Activated T-cell treated with anti-CD3 and anti-CD28 coated beads for 48 hours (primary cell): ENCODE results near the gene AP2A2.
"Not testable (repeated sequence)": the region's sequence is repeated elsewhere in the genome, so short reads cannot be mapped to it uniquely, and the experiment has no call there.

Experiments
- DNase-seq: peaks from one replicate; pipeline ENCODE4 v3.0.0-alpha.2; 2020; ENCODE audit warnings: low read depth

AP2A2 gene

GRCh38 chr11:1015826-1016545 is 90.3 kb downstream of the AP2A2 start:
- DNase-seq: no peak

GRCh38 chr11:1016610-1017126 is 91.0 kb downstream of the AP2A2 start:
- not testable (repeated sequence) for DNase-seq

- no peak for DNase-seq
Measured at GRCh38 chr11:1017269-1018005, 91.8 kb downstream of the AP2A2 start.

DNA sequence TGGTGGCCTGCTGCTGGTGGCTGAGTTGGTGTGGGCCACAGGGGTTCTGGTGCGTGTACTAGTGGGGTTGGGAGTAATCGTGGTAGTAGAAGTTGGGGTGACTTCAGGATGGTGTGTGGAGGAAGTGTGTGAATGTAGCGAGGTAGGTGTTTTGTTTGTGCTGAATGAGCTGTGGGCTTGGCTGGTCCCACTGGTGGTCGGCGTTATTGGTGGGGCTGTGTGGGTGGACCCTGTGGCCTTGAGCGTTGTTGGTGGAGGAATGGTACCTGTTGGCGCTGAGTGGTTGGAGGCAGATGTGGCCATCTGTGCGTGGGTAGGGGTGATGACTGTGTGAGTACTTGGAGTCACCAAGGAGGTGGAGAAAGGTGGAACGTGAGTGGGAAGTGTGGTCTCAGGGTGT is 92.4 kb downstream of the AP2A2 start:
- no peak for DNase-seq

- no peak for DNase-seq
Measured at GRCh38 chr11:1019321-1019910, 93.7 kb downstream of the AP2A2 start.

- DNase-seq: no peak
Measured at GRCh38 chr11:1020211-1020905, 94.7 kb downstream of the AP2A2 start.

DNA sequence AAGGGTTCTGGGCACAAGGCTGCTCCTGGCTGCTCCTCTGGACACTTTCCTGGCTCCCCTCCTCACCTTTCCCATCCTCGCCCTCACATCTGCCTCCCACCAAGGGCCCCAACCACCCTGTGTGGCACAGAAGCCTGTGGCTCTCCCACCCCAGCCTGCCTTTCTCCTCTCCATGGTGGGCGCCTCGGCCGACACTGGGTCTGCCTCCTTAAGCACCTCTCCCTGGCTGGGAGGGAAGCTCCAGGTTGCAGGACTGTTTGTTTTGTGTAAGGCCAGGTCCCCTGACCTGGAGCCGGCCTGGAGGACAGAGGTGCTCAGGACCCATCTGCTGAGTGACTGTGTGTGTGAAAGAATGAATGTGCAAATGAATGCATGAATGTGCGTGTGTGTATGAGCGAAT is 96.7 kb downstream of the AP2A2 start:
- no peak for DNase-seq

- no peak for DNase-seq
Measured at GRCh38 chr11:1022908-1023810, 97.5 kb downstream of the AP2A2 start.

DNA sequence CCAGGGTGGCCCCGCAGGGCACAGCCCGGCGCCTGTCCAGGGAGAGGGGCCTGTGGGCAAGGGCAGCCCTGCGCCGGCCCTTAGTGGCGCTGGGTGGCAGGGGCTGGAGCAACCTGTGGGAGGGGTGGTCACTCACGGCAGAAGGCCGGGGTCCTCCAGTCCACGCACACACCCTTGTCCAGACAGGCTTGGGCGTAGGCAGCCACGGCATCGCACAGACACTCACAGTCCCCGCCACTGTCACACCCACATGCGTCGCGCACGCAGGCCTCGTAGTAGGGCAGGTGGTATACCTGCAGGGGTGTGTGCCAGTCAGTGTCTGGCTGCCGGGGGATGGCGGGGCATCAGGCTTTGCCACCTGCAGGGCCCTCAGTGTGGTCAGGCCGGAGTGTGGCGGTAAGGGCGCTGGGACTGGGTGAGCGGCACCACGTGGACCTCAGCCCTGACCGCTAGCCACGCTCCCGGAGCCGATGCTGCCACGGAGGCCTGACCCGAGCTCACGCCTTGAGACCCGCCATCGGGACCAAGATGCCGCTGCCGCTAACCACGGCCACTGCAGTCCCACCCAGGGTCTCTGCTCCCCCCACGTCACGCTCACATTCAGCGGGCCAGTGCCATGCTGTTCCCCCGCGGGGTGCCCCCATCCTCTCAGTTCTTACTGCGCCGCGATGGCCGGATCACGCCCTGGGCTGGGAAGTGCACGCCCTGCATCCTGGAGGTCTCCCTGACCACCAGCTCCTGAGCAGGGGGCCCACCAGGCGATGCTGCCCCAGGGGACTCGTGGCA is 98.3 kb downstream of the AP2A2 start:
- DNase-seq: no peak

GRCh38 chr11:1024597-1025409 is 99.1 kb downstream of the AP2A2 start:
- no peak for DNase-seq

GRCh38 chr11:1025410-1026162 is 99.9 kb downstream of the AP2A2 start:
- DNase-seq: no peak

- no peak for DNase-seq
Measured at GRCh38 chr11:1026163-1026450, 100.4 kb downstream of the AP2A2 start.

DNA sequence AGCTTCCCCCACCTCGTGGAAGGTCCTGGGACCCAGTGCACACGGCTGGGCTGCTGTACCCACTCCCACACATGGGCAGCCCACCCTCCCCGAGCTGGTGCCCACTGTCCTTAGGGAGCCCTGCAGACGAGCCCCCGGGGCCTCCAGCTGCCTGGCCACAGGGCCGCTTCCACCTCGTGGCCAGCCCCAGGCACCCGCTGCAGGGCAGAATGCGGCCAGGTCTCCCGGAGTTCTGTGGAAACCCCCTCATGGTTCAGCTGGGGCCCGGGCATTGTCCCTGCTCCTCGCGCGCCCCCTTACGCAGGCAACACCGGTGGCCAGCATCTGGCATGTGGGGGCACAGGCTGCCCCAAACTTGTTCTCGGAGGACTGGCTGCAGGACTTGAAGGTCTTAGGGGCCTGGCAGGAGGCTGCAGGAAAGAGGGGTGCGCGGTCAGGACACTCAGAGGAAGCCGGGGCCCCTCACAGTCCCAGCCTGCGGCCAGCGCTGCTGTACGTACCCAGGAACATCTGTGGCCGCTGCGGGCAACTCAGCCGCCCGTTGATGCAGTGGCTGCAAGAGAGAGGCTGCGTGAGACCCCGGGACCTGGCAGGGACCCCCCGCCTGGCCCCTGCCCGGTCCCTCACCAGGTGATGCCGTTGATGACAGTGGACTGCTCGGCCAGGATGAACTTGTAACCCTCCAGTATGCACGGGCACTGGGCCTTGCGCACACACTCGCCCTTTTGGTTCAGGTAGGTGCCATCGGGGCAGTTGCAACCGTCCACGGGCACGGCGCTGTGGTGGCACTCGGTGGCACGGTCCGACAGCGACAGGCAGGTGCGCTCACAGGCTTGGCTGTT is 101.2 kb downstream of the AP2A2 start:
- no peak for DNase-seq

DNA sequence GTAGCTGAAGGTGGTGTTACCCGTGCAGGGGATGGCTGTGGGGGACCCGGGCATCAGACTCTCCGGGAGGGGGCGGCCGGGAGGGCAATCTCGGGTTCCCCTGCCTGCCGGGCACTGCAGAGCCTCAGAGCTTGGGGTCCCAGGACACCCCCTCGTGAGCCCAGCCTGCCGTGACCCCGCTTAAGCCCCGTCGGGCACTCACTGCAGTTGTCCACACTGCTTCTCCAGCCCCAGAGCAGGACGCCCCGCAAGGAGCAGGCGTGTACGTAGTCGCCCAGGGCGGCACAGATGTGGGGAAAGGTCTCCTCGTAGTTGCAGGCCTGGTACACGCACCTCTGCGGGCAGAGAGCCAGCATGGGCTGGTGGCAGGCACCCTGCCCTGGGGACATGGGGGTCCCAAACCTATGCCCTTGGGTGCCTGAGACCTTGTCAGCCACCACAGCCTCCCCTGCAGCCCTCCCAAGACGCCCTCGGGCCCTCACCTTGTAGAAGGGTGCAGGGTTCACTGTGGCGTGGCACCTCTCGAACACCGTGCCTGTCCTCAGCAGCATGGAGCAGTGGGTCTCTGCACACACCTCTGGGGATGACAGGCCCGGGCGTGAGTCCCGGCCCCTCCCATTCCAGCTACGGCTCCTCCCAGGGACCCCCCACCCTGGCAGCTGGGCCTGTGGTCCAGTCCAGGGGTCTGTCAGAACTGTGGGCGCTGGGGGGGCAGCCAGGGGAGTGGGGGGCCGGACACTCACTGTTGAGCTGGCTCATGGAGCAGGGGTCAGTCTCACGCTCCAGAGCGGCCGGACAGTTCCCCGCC is 102.0 kb downstream of the AP2A2 start:
- DNase-seq: no peak

DNA sequence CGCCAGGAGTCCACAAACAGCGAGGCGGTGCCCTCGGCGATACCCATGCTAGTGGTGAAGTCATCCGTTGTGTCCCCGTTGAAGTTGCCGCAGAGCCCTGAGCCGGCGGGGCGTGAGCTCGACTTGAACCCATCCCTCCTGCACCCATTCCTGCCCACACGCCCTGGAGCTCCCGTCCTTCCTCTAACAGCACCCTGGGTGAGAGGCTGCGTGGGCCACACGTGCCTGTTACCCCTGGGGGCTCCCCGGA is 102.5 kb downstream of the AP2A2 start:
- DNase-seq: no peak

GRCh38 chr11:1028616-1029015 is 102.9 kb downstream of the AP2A2 start:
- no peak for DNase-seq

- DNase-seq: no peak
Measured at GRCh38 chr11:1029051-1029450, 103.4 kb downstream of the AP2A2 start.

DNA sequence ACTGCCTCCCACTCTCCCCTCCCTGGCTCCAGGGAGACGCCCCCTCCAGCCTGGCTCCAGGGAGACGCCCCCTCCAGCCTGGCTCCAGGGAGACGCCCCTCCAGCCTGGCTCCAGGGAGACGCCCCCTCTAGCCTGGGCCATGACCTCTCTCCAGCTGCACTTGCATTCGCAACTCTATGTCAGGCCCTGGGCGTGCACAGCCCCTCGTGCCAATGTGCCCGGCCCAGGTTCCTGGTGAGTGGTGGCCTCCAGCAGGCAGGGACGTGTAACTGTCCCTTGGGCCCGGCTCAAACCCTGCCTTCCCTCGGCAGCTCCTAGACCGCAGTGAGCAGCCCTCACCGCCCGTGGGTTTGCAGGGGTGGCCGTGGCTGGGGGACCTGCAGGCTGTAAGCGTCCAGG is 104.0 kb downstream of the AP2A2 start:
- no peak for DNase-seq
